Cortex of kidney (tissue), 1 donor: Measurements from ENCODE around the gene MS4A12.
"Not testable (repeated sequence)": the region's sequence is repeated elsewhere in the genome, so short reads cannot be mapped to it uniquely, and the experiment has no call there.

Experiments used
- DNase-seq: peaks from one replicate; lab custom pipeline; 2025; lab: John Stamatoyannopoulos, UW

MS4A12 gene, protein sequence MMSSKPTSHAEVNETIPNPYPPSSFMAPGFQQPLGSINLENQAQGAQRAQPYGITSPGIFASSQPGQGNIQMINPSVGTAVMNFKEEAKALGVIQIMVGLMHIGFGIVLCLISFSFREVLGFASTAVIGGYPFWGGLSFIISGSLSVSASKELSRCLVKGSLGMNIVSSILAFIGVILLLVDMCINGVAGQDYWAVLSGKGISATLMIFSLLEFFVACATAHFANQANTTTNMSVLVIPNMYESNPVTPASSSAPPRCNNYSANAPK

DNA sequence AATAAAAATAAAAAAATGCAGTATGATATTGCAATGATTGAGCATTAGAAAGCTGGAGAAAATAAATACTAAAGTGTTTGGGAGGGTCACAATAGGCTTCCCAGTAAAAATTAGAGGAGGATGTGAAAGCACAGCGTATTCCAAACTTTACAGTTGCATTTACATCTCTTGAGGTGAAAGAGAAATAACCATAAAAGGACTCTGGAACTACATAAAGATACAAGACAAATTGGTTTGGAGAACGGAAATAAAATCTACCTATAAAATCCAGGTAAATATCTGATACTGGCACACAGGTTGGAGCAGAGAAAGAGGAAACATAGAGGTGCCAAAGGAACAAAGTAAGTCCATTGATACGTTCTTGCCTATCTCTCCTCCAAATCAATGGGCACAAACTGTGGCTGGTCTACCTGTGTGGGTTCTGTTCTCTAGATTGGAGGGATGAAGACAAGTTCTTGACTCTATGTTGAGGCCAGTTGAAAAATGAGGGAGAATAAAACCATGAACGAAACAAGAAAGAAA is at the start of gene MS4A12:
Gene MS4A12, plus strand, starts transcription at position 291 of the 522 bp plus-strand sequence. CDS start 4,541 bp downstream, outside the sequence.
- DNase-seq: no peak

DNA sequence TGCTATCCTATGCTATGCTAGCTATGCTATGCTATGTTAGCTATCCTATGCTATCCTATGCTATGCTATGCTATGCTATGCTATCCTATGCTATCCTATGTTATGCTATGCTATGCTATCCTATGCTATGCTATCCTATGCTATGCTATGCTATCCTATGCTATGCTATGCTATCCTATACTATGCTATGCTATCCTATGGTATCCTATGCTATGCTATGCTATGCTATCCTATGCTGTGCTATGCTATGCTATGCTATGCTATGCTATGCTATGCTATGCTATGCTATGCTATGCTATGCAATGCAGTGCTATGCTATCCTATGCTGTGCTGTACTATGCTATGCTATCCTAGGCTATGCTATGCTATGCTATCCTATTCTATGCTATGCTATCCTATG is 45.5 kb upstream of the MS4A12 start:
- no peak for DNase-seq

DNA sequence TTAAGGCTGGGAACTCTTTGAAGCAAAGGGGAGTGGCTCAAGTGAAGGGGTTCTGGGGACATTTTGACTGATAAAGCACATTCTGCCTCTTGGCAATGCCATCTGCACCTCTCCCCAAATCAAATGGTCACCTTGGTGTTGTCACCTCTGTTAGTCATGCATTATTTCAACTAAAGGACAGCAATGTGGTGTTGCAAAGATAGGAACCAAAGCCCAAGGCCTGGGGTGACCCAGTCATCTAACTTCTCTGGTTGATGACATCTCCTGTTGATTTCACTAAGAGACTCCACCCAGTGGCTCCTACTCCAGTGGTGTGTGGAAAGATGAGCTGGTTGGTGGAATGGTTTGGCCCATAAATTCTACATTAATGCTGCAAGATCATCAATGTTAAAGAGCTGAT is 44.7 kb upstream of the MS4A12 start:
- DNase-seq: no peak

DNA sequence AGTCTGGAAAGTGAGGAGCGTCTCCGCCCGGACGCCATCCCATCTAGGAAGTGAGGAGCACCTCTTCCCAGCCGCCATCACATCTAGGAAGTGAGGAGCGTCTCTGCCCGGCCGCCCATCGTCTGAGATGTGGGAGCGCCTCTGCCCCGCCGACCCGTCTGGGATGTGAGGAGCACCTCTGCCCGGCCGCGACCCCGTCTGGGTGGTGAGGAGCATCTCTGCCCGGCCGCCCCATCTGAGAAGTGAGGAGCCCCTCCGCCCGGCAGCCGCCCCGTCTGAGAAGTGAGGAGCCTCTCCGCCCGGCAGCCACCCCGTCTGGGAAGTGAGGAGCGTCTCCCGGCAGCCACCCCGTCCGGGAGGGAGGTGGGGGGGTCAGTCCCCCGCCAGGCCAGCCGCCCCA is 41.4 kb upstream of the MS4A12 start:
- not testable (repeated sequence) for DNase-seq

DNA sequence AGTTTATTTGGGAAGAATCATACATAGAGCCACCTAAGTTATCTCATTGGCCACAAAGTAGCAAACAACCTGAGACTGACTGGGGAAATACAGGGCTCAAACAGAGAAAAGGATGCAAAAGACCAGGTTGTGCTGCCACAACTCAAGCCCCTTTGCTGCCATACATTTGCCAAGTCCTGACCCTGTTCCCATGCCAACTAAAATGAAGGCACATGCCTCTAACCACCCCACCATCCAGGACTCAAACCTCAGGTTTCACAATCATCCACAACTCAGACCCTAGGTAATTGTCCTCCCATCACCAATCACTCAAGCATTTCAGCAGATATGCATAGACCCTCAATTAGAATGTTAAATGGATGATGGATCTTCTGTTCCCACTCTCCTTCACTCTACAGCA is 38.4 kb upstream of the MS4A12 start:
- DNase-seq: no peak

DNA sequence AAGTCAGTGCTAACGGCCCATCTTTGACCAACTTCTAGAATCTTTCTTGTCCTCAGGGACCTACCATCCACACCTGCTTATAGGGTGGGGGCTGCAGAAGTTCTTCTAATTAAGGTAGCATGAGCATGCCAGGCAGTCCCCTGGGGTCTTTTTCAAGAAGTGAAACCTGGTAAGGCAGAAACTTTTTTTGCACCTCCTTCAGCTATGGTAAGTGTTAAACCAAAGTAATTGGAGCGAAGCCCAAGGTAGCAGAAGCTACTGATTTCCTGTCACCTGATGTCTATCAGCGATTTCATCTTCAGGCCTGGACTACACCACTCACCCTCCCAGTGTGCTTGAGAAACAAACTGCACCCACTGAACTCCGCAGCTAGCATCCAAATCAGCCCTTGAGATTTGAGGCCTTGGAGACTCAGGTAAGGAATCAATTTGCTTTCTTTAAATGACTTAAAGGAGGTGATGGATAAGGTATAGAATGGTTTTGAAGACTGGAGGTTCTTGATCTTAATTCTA is 37.0 kb upstream of the MS4A12 start, which contains the start of gene MS4A1:
Gene MS4A1, plus strand, starts transcription at position 317 of the 512 bp plus-strand sequence. CDS start 6,528 bp downstream, outside the sequence.
- DNase-seq: no peak

DNA sequence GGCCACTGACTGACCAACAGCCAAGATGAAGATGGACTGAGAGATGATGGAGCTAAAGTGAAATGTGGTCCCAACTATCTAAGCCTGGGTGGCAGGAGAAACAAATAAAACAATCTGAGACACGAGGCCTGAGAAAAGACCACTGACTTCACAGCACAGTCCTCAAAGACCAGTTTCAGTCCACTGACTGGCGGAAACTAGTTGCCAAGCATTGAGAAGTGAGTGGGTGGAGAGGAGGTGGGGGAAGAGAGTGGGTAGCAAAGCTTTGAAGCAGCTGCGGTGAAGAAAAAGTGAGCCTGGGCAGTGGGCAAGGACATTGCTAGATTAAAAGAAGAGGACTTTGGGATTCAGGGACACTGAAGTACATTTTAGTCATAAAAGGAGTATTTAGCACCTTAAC is 35.0 kb upstream of the MS4A12 start:
- no peak for DNase-seq

DNA sequence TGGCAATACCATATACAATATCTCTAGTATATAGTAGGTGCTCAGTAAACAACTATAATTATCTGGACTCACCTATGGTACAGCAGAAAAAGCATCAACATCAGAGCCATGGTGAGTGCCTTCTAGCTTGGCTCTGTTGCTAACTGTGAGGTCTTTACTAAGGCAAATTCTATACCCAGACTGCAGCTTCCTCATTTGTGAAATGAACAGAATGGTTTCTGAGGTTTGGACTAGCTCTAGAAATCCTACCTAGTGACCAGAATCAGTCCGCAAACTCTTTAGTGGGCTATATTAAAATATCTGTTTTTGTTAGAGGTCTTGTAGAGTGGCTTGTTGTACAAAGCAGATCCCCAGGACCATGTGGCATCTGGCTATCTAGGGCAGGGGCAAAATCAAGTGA is 33.2 kb upstream of the MS4A12 start:
- DNase-seq: no peak

DNA sequence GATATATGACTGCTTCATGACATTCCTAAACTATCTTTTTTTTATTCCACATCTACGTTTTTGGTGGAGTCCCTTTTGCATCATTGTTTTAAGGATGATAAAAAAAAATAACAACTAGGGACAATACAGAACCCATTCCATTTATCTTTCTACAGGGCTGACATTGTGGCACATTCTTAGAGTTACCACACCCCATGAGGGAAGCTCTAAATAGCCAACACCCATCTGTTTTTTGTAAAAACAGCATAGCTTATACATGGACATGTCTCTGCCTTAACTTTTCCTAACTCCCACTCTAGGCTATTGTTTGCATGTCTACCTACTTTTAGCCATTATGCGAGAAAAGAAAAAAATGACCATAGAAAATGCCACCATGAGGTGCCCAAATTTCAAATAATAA is 23.7 kb upstream of the MS4A12 start:
- no peak for DNase-seq

DNA sequence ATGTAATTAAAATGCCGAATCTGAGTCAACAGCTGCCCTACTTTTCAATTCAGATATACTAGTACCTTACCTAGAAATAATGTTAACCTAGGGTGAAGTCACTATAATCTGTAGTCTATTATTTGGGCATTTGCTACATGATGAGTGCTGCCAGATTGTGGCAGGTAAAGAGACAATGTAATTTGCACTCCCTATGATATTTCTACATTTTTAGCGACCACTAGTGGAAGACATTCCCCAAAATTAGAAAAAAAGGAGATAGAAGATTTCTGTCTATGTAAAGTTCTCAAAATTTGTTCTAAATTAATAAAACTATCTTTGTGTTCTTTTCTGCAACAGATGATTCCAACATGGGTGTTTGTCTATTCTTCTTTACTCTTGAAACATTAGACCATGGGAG is 22.9 kb upstream of the MS4A12 start:
- DNase-seq: no peak

DNA sequence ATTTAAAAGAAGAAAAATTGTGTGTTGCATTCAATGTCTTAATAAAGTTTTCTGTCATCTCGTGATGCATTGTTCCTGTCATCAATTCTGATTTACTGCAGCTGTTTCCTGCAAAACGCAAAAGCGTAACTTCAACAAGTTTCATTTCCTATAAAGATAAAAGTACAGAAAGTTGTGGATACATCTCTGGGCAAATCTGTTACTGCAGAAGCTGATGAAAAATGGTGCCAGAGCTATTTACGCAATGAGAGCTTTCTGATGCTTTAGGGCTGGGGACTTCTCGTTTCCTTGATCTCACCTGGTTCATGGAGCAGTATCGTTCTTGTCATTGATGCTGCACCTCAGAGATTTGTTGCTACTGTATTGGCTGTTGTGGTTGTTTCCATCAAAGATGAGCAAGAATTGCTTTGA is 15.5 kb upstream of the MS4A12 start:
- no peak for DNase-seq

DNA sequence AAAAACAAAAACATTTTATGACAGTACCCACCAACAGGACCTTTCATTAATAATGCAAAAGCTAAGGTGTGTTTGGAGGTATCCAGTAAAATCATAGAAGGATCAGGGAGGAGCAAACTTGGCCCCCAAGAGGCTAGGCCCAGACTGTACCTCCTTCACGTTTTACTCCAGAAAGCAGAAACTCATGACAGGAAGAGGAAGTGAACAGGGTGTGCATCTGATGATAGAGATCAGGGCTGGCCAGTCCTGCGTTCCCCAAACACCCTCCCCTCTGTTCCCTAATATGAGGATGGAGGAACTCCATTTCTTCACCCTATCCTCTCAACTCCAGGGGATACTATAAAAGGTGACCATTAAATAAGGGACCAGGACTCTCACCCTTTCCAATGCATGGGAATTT is 10.2 kb upstream of the MS4A12 start:
- DNase-seq: no peak

DNA sequence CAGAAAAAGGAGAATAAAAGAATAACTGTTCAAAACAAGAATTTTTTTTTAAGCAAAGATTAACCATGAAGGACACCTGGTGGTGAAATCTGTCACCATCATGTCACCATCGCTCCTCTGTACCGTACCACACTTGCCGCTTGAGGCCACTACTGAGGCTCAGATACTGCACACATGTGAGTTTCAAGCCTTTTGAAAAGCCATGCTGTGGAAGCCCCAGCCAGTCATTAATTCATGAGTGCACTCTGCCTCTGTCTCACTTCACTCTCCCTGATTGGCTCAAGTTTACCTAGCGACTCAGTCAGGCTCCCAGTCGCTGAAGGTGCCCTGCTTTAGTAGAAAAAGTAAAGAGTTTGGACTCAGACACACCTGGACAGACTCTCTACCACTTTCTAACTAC is 6.6 kb upstream of the MS4A12 start:
- DNase-seq: no peak

DNA sequence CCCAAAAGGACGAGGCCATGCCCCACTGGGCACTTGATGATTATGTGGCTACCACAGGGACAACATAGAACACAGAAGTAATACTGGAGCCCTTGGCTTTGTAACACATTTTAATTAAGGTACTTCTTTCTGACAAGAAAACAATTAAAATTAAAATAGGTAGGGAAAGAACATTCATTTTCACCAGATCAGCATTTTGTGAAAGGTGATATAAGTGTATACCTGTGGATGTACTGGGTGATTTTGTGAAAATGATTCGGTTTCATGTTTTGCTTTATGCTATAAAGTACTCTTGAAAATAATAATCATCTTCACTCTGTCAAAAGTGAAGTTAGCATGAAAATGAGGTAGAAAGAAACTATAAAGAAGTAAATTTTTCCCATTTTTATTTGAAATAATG is 876 bp downstream of the MS4A12 start:
- no peak for DNase-seq

DNA sequence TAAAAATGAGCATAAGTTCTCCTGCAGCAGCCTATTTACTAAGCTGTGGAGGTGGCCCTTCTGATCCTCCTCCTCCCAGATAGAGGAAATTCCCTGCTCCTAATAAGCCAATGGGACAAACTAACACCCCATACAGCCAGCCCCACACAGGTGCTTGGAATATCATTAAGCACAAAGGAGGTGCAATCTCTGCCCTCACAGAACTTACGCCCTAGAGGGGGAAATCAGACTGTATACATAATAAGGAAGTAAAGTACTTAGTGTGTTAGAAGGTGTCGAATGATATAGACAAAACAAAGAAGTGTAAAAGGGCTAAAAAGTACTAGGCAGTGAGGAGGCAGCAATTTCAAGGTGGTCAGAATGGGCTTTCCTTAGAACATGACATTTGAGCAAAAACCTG is 5.8 kb downstream of the MS4A12 start:
- no peak for DNase-seq

DNA sequence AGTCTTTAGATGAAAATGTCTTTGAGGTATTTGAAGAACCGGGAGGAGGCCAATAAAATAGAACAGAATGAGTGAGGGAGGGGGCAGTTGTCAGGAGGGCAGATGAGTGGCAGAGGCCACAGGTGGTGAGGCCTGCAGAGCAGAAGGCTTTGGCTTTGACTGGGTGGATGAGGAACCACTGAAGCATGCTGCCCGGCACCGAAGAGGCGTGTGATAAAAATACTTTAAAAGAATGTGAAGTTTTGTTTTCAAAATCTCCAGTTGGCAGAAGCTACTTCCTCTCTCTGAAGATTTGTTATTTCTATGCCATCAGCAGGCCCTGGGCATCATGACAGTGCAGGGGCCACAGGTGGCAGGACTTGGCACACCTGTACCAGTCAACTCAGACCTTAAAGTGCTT is 6.3 kb downstream of the MS4A12 start:
- no peak for DNase-seq

DNA sequence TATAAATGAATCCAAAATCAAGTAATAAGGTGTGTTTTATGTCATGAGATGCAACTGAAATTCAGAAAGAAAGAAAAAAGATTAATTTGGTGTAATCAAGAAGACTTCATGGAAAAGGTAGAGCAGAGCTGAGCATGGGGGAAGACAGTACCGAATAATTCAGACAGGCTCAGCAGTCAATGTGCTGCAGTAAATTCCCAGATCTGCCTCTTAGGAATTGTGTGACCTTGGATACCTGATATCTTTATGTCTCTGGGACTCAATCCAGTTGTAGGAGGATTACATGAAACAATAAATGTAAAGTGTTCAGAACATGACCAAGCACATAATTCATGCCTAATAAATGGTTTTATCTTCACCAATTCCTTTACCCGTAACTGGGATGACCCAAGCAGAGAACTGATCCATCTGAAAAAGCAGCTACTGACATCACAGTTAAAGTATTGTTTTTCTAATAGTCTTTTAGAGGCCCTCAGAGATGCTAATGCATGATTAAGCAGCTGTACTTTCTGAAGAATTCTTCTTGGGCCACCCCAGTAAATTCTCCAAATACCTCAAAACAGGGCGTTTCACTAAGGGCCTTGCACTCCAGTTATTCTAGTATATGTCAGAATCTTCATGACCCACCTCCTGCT is 7.8 kb downstream of the MS4A12 start:
- DNase-seq: no peak

DNA sequence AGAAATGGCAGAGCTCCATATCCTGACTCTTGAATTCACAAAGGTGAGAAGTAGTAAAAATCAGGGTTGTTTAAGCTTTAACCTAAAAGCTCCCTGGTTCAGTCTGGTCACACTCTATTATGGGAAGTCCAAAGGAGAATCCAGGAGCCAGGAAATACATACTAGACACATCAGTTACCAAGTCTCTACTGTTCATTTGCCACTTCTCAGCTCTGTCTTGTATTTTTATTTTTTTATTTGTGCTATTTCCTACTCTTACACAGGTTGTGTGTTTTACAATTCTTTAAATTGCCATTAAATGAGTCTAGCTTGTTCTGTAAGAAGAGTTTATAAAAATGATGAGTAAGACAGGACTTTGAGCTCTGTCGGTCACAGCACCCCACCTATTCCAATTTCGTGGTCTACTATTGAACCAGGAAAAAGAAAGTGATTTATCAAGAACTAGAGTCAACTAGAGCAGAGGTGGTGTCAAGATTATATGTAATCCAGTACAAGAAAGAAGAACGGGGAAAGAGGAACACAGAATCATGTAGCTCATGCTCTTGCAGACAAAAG is 9.7 kb downstream of the MS4A12 start:
- no peak for DNase-seq

DNA sequence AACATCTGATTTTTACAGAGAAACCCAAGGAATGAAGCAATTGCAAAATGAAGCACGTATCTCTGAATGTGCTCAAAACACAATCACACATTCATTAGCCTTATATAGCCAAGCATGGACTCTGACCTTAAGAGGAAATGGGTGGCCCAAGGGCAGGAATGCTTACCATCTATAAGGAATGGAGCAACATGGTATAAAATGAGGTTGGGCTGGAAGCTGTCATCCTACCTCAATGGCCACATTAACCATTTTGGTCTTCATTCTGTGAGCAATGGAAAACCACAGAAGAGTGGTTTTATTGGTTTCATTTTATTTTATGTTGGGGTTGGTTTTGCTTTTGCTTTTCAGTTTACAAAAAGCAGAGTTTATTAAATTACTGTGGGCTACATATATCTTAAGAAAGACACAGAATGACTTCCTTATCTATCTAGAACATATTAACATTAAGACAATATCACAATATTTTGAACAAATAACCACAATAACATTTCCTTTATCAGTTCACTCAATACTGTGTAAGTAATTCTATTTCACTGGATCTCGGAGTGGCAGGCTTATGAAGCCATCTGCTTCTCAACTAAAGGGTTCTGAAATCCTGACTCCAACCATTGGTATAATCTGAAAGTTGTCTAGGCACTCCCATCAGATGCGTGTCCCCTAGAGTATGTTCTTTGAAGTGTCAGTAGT is 11.8 kb downstream of the MS4A12 start:
- DNase-seq: no peak

DNA sequence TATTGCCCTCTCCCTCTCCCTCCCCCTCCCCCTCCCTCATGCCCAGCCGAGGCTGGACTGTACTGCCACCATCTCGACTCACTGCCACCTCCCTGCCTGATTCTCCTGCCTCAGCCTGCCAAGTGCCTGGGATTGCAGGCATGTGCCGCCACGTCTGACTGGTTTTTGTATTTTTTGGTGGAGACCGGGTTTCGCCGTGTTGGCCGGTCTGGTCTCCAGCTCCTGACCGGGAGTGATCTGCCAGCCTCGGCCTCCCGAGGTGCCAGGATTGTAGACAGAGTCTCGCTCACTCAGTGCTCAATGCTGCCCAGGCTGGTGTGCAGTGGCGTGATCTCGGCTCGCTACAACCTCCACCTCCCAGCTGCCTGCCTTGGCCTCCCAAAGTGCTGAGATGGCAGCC is 17.0 kb downstream of the MS4A12 start:
- DNase-seq: not testable (repeated sequence)

DNA sequence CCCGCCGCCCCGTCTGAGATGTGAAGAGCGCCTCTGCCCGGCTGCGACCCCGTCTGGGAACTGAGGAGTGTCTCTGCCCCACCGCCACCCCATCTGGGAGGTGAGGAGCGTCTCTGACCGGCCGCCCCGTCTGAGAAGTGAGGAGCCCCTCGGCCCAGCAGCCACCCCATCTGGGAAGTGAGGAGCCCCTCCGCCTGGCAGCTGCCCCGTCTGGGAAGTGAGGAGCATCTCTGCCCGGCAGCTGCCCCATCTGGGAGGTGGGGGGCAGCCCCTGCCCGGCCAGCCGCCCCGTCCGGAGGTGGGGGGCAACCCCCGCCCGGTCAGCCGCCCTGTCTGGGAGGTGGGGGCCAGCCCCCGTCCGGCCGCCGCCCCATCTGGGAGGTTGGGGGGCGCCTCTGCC is 17.6 kb downstream of the MS4A12 start:
- DNase-seq: not testable (repeated sequence)

DNA sequence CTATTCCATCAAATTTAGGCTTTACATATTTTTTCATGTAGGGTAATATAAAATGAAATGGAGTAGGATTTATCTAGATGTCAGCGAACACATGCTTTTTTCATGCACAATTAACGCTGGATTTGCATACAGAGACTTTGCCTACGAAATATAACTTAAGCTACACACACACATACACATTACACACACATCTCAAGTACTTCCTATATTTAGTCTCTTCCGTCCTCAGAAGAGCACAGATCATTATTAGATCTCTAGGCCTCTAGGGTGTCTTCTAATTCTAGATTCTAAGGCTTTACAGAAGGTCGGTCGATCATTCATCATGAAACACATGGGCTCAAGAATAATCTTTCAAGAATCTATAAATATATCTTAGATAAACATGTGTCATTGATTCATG is 18.8 kb downstream of the MS4A12 start:
- DNase-seq: no peak
